ENCODE measurements around the gene INSIG2. TPM values are rescaled to one million over a fixed set of nuclear protein-coding genes. Genes with fewer than 3 reads are reported as not detected.

Gene INSIG2
- total RNA-seq, 2 donors from 2014 or later = 25.0 to 25.3 TPM

DNA sequence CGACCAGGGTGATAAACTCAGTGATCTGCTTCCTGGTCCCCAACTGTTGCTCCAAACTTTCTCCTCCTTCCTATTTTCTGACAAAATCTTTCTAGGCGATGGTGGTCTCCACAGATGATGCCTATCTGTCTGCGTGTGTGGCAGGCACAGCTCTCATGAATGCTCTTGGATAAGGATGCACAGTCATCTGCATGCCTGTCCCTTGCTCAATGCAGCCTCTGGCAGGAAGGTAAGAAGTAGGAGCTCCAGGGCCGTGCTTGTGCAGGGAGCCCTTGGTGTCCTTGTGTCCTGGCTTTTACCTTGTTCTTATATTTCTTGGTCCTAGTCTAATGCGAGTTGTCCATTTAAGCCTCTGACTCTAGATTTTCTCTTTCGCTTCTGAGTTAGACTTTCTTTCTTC, 57.5 kb downstream of the INSIG2 start:
- no peak overlapping the region for H3K27ac ChIP-seq
- no peaks in the 10 kb centered on the region for H3K9me3 ChIP-seq
- H3K4me1 ChIP-seq (ENCODE audit: control insufficient read depth in 1 of 2, low read depth in 2 of 2) = peaks cover 0 to 10% of the 10 kb centered on the region in 2 donors

DNA sequence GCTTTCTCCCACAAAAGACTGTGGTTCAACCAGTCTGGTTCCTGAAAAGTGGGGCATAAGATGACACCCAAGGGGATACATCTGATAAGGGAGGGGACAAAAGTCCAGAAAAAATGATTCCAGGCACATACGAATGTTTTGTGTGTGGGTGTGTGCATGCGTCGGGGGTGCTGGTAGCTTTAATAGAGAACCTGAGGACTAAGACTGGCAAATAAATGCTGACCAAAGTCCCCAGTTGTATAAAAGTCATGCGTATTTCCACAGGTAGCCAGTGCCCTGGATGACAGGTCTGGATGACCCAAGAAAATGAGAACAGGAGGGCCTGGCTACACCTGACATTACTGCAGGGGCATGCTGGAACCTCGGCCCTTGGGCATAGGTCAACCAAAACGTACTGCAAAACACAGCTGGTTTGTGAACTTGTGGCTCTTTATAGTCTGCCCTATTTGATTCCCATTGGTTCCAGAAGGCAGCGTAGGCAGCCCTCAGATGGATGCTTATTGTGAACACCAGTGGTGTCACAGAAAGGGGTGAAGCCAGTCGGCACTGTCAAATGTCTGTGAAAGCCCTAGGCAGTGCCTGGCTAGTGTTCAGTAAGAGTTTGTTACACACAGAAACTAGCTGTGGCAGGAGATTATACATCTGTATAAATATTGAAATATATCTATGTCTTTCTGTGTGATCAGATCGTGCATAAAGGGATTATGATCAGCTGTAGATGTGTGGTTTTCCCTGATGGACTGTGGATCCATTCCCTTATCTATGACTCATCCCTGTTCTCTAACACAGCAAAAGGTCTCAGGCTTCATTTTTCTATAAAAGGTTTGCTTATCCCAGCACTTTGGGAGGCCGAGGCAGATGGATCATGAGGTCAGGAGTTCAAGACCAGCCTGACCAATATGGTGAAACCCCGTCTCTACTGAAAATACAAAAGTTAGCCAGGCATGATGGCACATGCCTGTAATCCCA, 58.3 kb downstream of the INSIG2 start:
- peaks cover 0 to 10% of the 10 kb centered on the region in 2 donors for H3K4me1 ChIP-seq (ENCODE audit: control insufficient read depth in 1 of 2, low read depth in 2 of 2)
- no peaks in the 10 kb centered on the region for H3K9me3 ChIP-seq
- H3K36me3 ChIP-seq = no peaks in the 10 kb centered on the region
- H3K4me3 ChIP-seq = no peak overlapping the region
- no peak for ATAC-seq (ENCODE audit: insufficient number of reproducible peaks, low FRiP score, low read depth)
- H3K27me3 ChIP-seq (replicated peaks; ENCODE audit: insufficient read depth) = no peaks in the 10 kb centered on the region
- no peak overlapping the region for H3K27ac ChIP-seq
- TF ChIP-seq, protein P1, sequence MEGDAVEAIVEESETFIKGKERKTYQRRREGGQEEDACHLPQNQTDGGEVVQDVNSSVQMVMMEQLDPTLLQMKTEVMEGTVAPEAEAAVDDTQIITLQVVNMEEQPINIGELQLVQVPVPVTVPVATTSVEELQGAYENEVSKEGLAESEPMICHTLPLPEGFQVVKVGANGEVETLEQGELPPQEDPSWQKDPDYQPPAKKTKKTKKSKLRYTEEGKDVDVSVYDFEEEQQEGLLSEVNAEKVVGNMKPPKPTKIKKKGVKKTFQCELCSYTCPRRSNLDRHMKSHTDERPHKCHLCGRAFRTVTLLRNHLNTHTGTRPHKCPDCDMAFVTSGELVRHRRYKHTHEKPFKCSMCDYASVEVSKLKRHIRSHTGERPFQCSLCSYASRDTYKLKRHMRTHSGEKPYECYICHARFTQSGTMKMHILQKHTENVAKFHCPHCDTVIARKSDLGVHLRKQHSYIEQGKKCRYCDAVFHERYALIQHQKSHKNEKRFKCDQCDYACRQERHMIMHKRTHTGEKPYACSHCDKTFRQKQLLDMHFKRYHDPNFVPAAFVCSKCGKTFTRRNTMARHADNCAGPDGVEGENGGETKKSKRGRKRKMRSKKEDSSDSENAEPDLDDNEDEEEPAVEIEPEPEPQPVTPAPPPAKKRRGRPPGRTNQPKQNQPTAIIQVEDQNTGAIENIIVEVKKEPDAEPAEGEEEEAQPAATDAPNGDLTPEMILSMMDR (IDR thresholded peaks at IDR 0.05) = no peak
- no peak for DNase-seq (ENCODE audit: low spot score)

More for the DNA sequence above, 57.5 kb downstream of the INSIG2 start:
- Histone ChIP-seq H3K4me3 (no peak overlapping the region), H3K36me3 (no peaks in the 10 kb centered on the region), H3K27me3 (replicated peaks; ENCODE audit: insufficient read depth) (no peaks in the 10 kb centered on the region)
- TF ChIP-seq, protein P1 (IDR thresholded peaks at IDR 0.05) = no peak
- DNase-seq (ENCODE audit: low spot score) (no peak), ATAC-seq (ENCODE audit: insufficient number of reproducible peaks, low FRiP score, low read depth) (no peak)

DNA sequence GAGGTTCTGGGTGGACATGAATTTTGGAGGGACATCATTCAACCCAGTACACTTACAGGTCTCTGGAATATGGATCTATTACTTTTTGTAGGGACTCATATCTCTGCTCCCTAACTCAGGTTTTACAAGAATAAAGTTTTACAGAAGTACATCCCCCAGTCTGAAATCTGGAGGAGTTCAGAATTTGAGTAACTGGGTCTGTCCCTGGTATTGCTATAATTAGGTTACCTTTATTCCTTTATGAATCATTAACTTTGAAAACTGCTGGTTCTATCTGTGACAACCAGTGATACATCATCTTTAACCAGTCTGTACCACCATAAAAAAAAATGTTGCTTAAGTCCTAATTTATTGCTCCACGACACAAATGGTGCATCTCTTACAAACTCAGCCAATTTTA, 59.9 kb downstream of the INSIG2 start:
- Histone ChIP-seq H3K4me3 (no peak overlapping the region), H3K27me3 (replicated peaks; ENCODE audit: insufficient read depth) (no peaks in the 10 kb centered on the region), H3K9me3 (no peaks in the 10 kb centered on the region), H3K4me1 (ENCODE audit: control insufficient read depth in 1 of 2, low read depth in 2 of 2) (peaks cover 0 to 10% of the 10 kb centered on the region in 2 donors), H3K36me3 (no peaks in the 10 kb centered on the region), H3K27ac (no peak overlapping the region)
- ATAC-seq (ENCODE audit: insufficient number of reproducible peaks, low FRiP score, low read depth) (no peak), DNase-seq (ENCODE audit: low spot score) (no peak)
- TF ChIP-seq, protein P1 (IDR thresholded peaks at IDR 0.05) = no peak

DNA sequence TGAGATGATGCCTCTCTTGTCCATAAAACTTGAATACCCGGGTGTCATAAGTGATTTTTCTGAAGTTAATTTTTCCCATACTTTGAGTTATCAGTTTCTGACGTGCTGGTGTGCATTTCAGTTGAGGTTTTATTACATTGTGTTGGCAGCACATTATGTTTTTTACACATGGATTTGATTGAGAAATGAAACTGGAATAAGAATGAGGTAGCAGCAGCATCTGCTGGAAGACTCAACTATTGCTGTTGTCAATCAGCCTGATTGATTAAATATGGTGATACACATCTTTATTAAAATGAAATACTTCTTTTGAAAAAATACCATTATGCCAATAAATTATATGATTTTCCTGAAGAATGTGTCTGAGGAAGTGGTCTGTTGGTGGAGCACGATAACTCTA, 60.5 kb downstream of the INSIG2 start:
- H3K4me3 ChIP-seq = no peak overlapping the region
- no peak overlapping the region for H3K27ac ChIP-seq
- TF ChIP-seq, protein P1 (IDR thresholded peaks at IDR 0.05) = no peak
- H3K36me3 ChIP-seq = no peaks in the 10 kb centered on the region
- no peaks in the 10 kb centered on the region for H3K27me3 ChIP-seq (replicated peaks; ENCODE audit: insufficient read depth)
- DNase-seq (ENCODE audit: low spot score) (no peak), ATAC-seq (ENCODE audit: insufficient number of reproducible peaks, low FRiP score, low read depth) (no peak)
- H3K9me3 ChIP-seq = no peaks in the 10 kb centered on the region
- H3K4me1 ChIP-seq (ENCODE audit: control insufficient read depth in 1 of 2, low read depth in 2 of 2) = peaks cover 0 to 10% of the 10 kb centered on the region in 2 donors

DNA sequence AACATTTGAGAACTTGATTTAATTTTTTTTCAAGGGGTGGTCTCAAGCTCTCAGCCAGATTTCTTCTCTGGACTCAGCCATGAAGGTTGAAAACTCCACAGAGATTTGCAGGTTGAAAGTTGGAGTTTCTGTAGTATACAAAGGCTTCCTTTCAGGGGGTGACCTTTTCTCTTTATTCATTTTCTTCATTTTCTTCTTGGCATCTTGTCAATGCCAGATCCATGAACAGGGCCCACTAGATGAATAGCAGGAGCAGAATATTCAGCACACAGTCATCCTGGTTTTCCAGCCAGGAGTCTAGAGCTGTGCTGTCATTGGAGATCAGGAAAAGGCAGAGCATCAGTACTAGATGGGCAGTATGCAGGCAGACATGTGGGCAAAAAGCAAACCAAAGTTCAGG, 62.0 kb downstream of the INSIG2 start:
- DNase-seq (ENCODE audit: low spot score) = no peak
- no peak for ATAC-seq (ENCODE audit: insufficient number of reproducible peaks, low FRiP score, low read depth)
- Histone ChIP-seq H3K27me3 (replicated peaks; ENCODE audit: insufficient read depth) (no peaks in the 10 kb centered on the region), H3K4me3 (no peak overlapping the region), H3K36me3 (no peaks in the 10 kb centered on the region), H3K9me3 (no peaks in the 10 kb centered on the region), H3K4me1 (ENCODE audit: control insufficient read depth in 1 of 2, low read depth in 2 of 2) (peaks cover 0 to 10% of the 10 kb centered on the region in 2 donors), H3K27ac (no peak overlapping the region)
- TF ChIP-seq, protein P1 (IDR thresholded peaks at IDR 0.05) = no peak
